ENCODE measurements around the gene MACF1. TPM values are rescaled to one million over a fixed set of nuclear protein-coding genes. Genes with fewer than 3 reads are reported as not detected.

The MACF1 gene
- total RNA-seq, 2 donors from 2014 or later: 273 to 278 TPM

DNA sequence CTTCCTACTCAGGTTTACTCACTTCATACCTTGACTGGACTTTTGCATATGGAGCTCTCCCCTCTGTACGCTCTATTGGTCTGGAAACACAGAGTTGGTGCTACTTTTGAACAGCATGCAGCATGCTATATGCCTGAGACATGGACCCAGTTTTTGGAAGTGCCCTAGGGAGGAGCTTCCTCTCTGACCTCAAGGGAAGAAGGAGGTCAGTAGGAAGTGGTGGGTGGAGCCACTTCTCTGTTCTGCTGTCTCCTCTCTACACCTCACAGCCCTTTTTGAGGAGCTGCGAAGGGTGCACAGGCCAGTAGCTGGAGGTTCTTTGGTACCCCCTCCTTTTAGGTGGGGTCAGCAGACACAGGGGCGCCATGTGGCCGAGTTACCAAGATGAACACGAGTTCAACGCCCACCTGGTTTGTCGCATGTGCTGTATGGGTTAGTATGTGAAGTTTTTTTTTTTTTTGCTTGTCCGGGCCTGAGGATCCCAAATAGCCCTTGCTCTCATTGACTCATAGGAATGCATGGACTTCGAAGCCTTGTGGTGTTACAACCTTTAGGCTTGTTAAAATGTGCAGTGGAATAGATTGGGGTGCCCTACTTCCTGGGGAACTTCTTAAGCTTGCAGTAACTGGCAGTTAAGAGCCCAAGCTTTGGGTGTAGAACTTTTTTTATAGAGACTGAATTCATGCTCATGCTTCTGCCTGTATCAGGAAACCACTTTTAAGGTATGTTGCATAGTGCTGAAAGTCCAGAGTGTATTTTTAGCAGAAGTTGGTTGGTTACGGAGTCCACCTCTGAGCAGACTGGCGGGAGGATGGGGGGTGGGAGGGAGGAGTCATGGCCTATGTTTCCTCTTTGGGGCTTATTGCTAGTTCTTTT, 10.7 kb downstream of the MACF1 start:
- H3K27ac ChIP-seq: peak overlapping the region; percentile 80 to 87
- H3K27me3 ChIP-seq: no peaks in the 10 kb centered on the region
- peaks cover 0 to 69% of the 10 kb centered on the region in 2 donors for H3K4me1 ChIP-seq
- no peaks in the 10 kb centered on the region for H3K36me3 ChIP-seq
- peak overlapping the region; percentile 13 to 32 for H3K4me3 ChIP-seq
- no peak for TF ChIP-seq CTCF (IDR thresholded peaks at IDR 0.05)
- DNase-seq (ENCODE audit: low spot score): no peak
- no peaks in the 10 kb centered on the region for H3K9me3 ChIP-seq

DNA sequence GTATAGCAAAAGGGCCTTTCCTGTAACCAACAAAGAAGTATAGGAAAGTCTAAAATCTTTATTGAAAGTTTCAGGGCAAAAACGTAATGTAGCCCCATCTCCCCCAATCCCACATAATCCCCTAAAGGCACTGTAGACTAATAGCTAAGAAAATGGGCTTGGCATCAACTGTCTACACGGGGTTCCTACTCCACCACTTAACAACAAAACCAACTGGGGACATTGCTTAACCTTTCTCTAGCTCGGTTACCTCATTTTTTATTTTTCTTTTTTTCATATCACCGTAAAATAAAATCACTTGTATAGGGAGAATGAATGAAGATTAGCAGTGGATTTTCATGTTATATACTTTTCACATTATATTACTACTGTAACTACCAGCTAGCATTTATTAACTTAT, 12.3 kb downstream of the MACF1 start:
- peak overlapping the region; percentile 80 to 87 for H3K27ac ChIP-seq
- peaks cover 0 to 76% of the 10 kb centered on the region in 2 donors for H3K4me1 ChIP-seq
- DNase-seq (ENCODE audit: low spot score): no peak
- H3K36me3 ChIP-seq: no peaks in the 10 kb centered on the region
- H3K27me3 ChIP-seq: no peaks in the 10 kb centered on the region
- no peak overlapping the region for H3K4me3 ChIP-seq
- H3K9me3 ChIP-seq: no peaks in the 10 kb centered on the region
- TF ChIP-seq CTCF (IDR thresholded peaks at IDR 0.05): no peak

- no peak for DNase-seq (ENCODE audit: low spot score)
- Histone ChIP-seq H3K4me3 (no peak overlapping the region), H3K9me3 (no peaks in the 10 kb centered on the region), H3K27me3 (no peaks in the 10 kb centered on the region), H3K27ac (no peak overlapping the region), H3K4me1 (peaks cover 0 to 64% of the 10 kb centered on the region in 2 donors), H3K36me3 (no peaks in the 10 kb centered on the region)
- TF ChIP-seq CTCF (IDR thresholded peaks at IDR 0.05): no peak
These were observed 16.7 kb downstream of the MACF1 start for GRCh38 chr1:39220891-39221870.

DNA sequence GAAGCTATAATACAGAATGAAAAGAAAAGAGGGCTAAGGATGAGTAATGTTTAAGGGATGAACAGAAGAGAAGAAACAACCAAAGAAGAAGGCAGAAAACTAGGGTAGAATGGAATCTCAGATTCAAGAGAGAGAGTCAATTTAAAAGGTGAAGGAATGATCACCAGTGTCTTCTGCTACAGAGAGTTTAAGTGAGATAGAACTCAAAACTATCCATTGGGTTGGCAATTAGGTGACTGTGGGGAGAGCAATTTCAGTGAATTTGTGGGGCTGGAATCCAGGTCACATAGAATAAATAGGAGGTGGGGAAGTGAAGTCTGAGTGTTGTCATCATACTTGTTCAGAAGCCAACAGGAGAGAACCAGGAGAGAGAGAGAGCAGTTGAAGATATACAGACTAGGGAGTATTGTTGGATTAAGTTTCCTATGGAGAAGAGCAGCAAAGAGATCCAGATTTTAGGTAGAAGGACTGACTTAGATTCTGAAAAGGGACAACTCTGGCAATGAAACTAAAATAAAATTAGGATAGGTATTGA, 19.9 kb downstream of the MACF1 start:
- H3K4me1 ChIP-seq: peaks cover 0 to 53% of the 10 kb centered on the region in 2 donors

More for the DNA sequence above, 19.9 kb downstream of the MACF1 start:
- DNase-seq (ENCODE audit: low spot score): no peak
- Histone ChIP-seq H3K27ac (no peak overlapping the region), H3K36me3 (no peaks in the 10 kb centered on the region), H3K9me3 (no peaks in the 10 kb centered on the region), H3K27me3 (no peaks in the 10 kb centered on the region), H3K4me3 (no peak overlapping the region)
- no peak for TF ChIP-seq CTCF (IDR thresholded peaks at IDR 0.05)

Measured in right atrium auricular region (tissue), 2 donors.